ENCODE measurements around the gene MAPK8IP1.
"Not testable (repeated sequence)": the region's sequence is repeated elsewhere in the genome, so short reads cannot be mapped to it uniquely, and the experiment has no call there.

MAPK8IP1 gene

GRCh38 chr11:45899448-45900174, 14.2 kb downstream of the MAPK8IP1 start (continued):
- no peak for TF ChIP-seq ZNF518A (tag by site-specific recombination; conservative IDR thresholded peaks at IDR 0.05; ENCODE audit: low read depth)
- TF ChIP-seq ZNF223 (tag by site-specific recombination; IDR thresholded peaks at IDR 0.05), result no peak

- POLR2A ChIA-PET, result interaction anchor here (1.6 kb wide), 1 partner anchor 18 kb away, joined by 8 read pairs; the partner anchor contains the start of gene PEX16
Measured at GRCh38 chr11:45900175-45900800, 14.8 kb downstream of the MAPK8IP1 start.

More at GRCh38 chr11:45900175-45900800, 14.8 kb downstream of the MAPK8IP1 start:
- not testable (repeated sequence) for H3K4me1 ChIP-seq (ENCODE audit: control insufficient read depth, insufficient read depth, low read length); H3K27ac ChIP-seq (ENCODE audit: extremely low read depth, low read depth, low read length); H3K9me3 ChIP-seq (ENCODE audit: control insufficient read depth, insufficient read depth, low read depth, low read length)
- H3K36me3 ChIP-seq (ENCODE audit: control insufficient read depth in 2 of 2, insufficient read depth in 1 of 2, low read length in 2 of 2), result peaks cover 0 to 29% of the 10 kb centered on the region in 2 experiments; a peak in 1 of 3 replicates
- peak overlapping the region; percentile 63 for H3K4me3 ChIP-seq (ENCODE audit: low read depth, low read length)
- TF ChIP-seq PRDM10 (tag by site-specific recombination; IDR thresholded peaks at IDR 0.05), result peak; percentile 78
- TF ChIP-seq ZSCAN30 (tag by site-specific recombination; IDR thresholded peaks at IDR 0.05), result peak; percentile 3; the same call in 1 of the 2 replicates
- 0 out of 2 replicates have a peak, but pooled peaks have one; percentile 13 for TF ChIP-seq PBX3 (CRISPR knock-in tag; IDR thresholded peaks at IDR 0.05)
- TF ChIP-seq SP2 (tag by site-specific recombination; IDR thresholded peaks at IDR 0.05), result 0 out of 2 replicates have a peak, but pooled peaks have one; percentile 5
- TF ChIP-seq ZBTB26 (tag by site-specific recombination; optimal IDR thresholded peaks at IDR 0.05), result peak; percentile 18
- CTCF ChIA-PET, result interaction anchor here (0.6 to 1.2 kb wide), 2 partner anchors 27 to 112 kb away, joined by 3 to 4 read pairs; no protein-coding TSS in a partner anchor

Data from HEK293 (cell line).